HepG2 (cell line): ENCODE data around the gene ST3GAL2. TPM values are rescaled to one million over a fixed set of nuclear protein-coding genes. Genes with fewer than 3 reads are reported as not detected.
A peak's percentile ranks its signal among the peaks of the same experiment; 100 is the strongest.

Source experiments
- ARID5B ChIP-seq: IDR thresholded peaks from 2 replicates; pipeline ENCODE4 v1.4.0; 2020; ENCODE audit warnings: mild to moderate bottlenecking, missing genetic modification reagents
- ARNTL ChIP-seq: sonication (generic); formaldehyde crosslinking; IDR thresholded peaks from 2 replicates; pipeline ENCODE4 v1.4.0; 2020; ENCODE audit warnings: mild to moderate bottlenecking, missing genetic modification reagents
- CBX5 ChIP-seq: sonication (generic); formaldehyde crosslinking; IDR thresholded peaks from 2 replicates; pipeline ENCODE4 v1.4.0; 2020; ENCODE audit warnings: missing genetic modification reagents, borderline replicate concordance
- CCAR2 ChIP-seq: fragments of 200-400 bp; formaldehyde crosslinking; optimal IDR thresholded peaks from 2 replicates; pipeline ENCODE3; 2018; ENCODE audit warnings: low read depth, mild to moderate bottlenecking, low read length, moderate library complexity
- CENPT ChIP-seq: sonication (generic); formaldehyde crosslinking; IDR thresholded peaks from 2 replicates; pipeline ENCODE4 v1.8.0; 2022; ENCODE audit warnings: low read depth, mild to moderate bottlenecking, moderate library complexity, missing genetic modification reagents
- EEA1 ChIP-seq: sonication (generic); formaldehyde crosslinking; IDR thresholded peaks from 2 replicates; pipeline ENCODE4 v1.5.1; 2020; ENCODE audit warnings: mild to moderate bottlenecking, missing genetic modification reagents, borderline replicate concordance
- KAT7 ChIP-seq: IDR thresholded peaks from 2 replicates; pipeline ENCODE4 v1.6.1; 2018; ENCODE audit warnings: borderline replicate concordance, missing compliant biosample characterization
- KLF6 ChIP-seq: IDR thresholded peaks from 2 replicates; pipeline ENCODE4 v1.8.0; 2016; ENCODE audit warnings: missing biosample characterization, missing genetic modification reagents
- MAFF ChIP-seq: IDR thresholded peaks from 2 replicates; pipeline ENCODE4 v1.6.1; 2011; ENCODE audit warnings: low read depth, low read length, improper control_type of control experiment
- NR2C2 ChIP-seq: sonication (generic); formaldehyde crosslinking; IDR thresholded peaks from 2 replicates; pipeline ENCODE4 v1.4.0; 2020; ENCODE audit warnings: missing genetic modification reagents, mild to moderate bottlenecking, moderate library complexity, borderline replicate concordance
- NR2F2 ChIP-seq: IDR thresholded peaks from 2 replicates; pipeline ENCODE4 v1.6.1; 2012; ENCODE audit warnings: low read depth, inconsistent platforms, borderline replicate concordance
- PITX1 ChIP-seq: sonication (generic); formaldehyde crosslinking; IDR thresholded peaks from 2 replicates; pipeline ENCODE4 v1.5.1; 2020; ENCODE audit warnings: mild to moderate bottlenecking, missing genetic modification reagents
- PLSCR1 ChIP-seq: sonication (generic); formaldehyde crosslinking; IDR thresholded peaks from 2 replicates; pipeline ENCODE4 v1.5.0; 2020; ENCODE audit warnings: missing genetic modification reagents, mild to moderate bottlenecking, borderline replicate concordance
- PTBP1 ChIP-seq: fragments of 200-400 bp; formaldehyde crosslinking; IDR thresholded peaks from 2 replicates; pipeline ENCODE4 v1.6.1; 2018; ENCODE audit warnings: low read length, low read depth; ENCODE audit not compliant: poor library complexity, severe bottlenecking
- RAD21 ChIP-seq: fragments of 450-650 bp; formaldehyde crosslinking; IDR thresholded peaks from 2 replicates; pipeline ENCODE4 v1.5.0; 2020; ENCODE audit warnings: mild to moderate bottlenecking
- TARDBP ChIP-seq: sonication (generic); formaldehyde crosslinking; IDR thresholded peaks from 2 replicates; pipeline ENCODE4 v1.8.0; 2022; ENCODE audit warnings: mild to moderate bottlenecking, missing genetic modification reagents
- ZNF432 ChIP-seq: sonication (generic); formaldehyde crosslinking; IDR thresholded peaks from 2 replicates; pipeline ENCODE4 v1.5.0; 2020; ENCODE audit warnings: missing genetic modification reagents, mild to moderate bottlenecking, borderline replicate concordance
- ZNF451 ChIP-seq: sonication (generic); formaldehyde crosslinking; IDR thresholded peaks from 2 replicates; pipeline ENCODE4 v1.5.0; 2020; ENCODE audit warnings: mild to moderate bottlenecking, missing genetic modification reagents
- ZNF598 ChIP-seq: sonication (generic); formaldehyde crosslinking; IDR thresholded peaks from 2 replicates; pipeline ENCODE4 v1.5.1; 2020; ENCODE audit warnings: mild to moderate bottlenecking, missing genetic modification reagents, borderline replicate concordance
- ZNF781 ChIP-seq: sonication (generic); formaldehyde crosslinking; IDR thresholded peaks from 2 replicates; pipeline ENCODE4 v1.5.1; 2020; ENCODE audit warnings: borderline replicate concordance, mild to moderate bottlenecking, missing genetic modification reagents; ENCODE audit errors: not compliant biosample characterization
- polyA plus RNA-seq, 8 experiments: library from polyadenylated mRNA; depleted of rRNA in 3 of 8; stranded (reverse) in 7 of 8; unstranded in 1 of 8; fragments of >200 nt; fragmentation: Illumina TruSeq in 4 of 8; extraction: Trizol in 4 of 8; gene quantifications; 2 replicates each; pipeline versions ENCODE4 v1.2.1 to v1.2.3, GENCODE V29; 2011 to 2016; ENCODE audit warnings: low read depth in 4 of 8, missing spikeins in 1 of 8, mixed read lengths in 1 of 8; ENCODE audit not compliant: insufficient read depth in 1 of 8
- total RNA-seq, 5 experiments: library from RNA; depleted of rRNA; stranded (reverse); fragments of >200 nt; fragmentation: Illumina TruSeq; extraction: Trizol; gene quantifications; 2 replicates each; pipeline ENCODE4 v1.2.3, GENCODE V29; 2016; ENCODE audit warnings: low read depth in 1 of 5
- TF ChIP-seq, protein P1 (sequence below): sonication (generic); formaldehyde crosslinking; IDR thresholded peaks from 2 replicates; pipeline ENCODE4 v1.8.1; 2023; ENCODE audit warnings: mild to moderate bottlenecking, missing genetic modification reagents
- TF ChIP-seq, protein P2 (sequence below): sonication (generic); IDR thresholded peaks from 2 replicates; pipeline ENCODE4 v1.6.1; 2016; ENCODE audit warnings: low read depth, borderline replicate concordance

ST3GAL2 gene
- total and polyA plus RNA-seq, 2 of the 13 experiments (the other 11 are each of a cell fraction or from before 2014, with no cell fraction given): 16.3 to 24.9 TPM

DNA sequence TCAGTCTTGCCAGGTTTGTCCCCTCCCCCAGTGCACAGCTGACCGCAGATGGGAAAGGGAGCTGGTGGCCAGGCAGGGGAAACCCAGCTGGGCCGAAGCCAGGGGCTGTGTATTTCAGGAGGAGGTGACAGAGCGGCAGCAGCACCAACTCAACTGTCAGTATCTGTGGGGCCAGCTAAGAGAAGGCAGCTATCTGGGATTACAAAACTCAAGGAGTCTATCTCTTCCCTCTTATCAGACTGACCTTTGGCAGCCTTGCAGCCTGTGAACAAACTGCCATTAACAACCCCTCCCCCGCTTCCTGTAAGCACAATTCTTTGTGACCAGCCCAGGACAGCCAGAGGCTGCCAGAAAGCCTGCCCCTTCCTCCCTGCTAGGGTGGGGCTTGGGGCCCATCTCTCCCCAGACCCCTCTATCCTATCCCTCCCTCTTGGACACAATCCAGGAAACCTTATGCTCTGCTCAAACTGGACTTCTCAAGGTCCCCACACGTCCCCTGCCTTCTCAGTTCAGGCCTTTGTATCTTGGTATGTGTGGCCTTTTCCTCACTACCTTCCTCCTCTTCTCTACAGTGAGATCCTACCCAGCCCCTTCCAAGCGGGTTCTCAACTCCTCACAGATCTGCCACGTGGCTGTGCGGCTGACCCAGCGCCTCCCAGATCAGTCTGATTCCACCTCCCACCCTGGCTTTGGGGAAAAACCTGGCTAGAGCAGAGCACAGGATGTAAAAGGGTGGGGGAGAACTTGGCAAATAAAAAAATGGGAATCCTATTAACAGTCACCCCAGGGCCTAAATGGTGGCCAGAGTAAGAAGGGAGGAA, 10.5 kb downstream of the ST3GAL2 start (continued):
- TF ChIP-seq, protein P1, sequence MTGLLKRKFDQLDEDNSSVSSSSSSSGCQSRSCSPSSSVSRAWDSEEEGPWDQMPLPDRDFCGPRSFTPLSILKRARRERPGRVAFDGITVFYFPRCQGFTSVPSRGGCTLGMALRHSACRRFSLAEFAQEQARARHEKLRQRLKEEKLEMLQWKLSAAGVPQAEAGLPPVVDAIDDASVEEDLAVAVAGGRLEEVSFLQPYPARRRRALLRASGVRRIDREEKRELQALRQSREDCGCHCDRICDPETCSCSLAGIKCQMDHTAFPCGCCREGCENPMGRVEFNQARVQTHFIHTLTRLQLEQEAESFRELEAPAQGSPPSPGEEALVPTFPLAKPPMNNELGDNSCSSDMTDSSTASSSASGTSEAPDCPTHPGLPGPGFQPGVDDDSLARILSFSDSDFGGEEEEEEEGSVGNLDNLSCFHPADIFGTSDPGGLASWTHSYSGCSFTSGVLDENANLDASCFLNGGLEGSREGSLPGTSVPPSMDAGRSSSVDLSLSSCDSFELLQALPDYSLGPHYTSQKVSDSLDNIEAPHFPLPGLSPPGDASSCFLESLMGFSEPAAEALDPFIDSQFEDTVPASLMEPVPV (CRISPR knock-in tag): peak; percentile 97
- no peak for TF ChIP-seq ZNF432 (CRISPR knock-in tag)
- no peak for TF ChIP-seq EEA1 (CRISPR knock-in tag)
- TF ChIP-seq ZNF598 (CRISPR knock-in tag): peak; percentile 59; the same call in 1 of the 2 replicates
- peak; percentile 88 for TF ChIP-seq NR2C2 (CRISPR knock-in tag)
- peak; percentile 79 for TF ChIP-seq KLF6 (CRISPR knock-in tag)
- TF ChIP-seq CBX5 (CRISPR knock-in tag): peak; percentile 95
- peak; percentile 87 for TF ChIP-seq NR2F2
- peak; percentile 92 for TF ChIP-seq PITX1 (CRISPR knock-in tag)
- no peak for TF ChIP-seq PTBP1
- peak; percentile 95 for TF ChIP-seq ARNTL (CRISPR knock-in tag)
- peak; percentile 99 for TF ChIP-seq TARDBP
- TF ChIP-seq RAD21 (CRISPR knock-in tag): peak; percentile 68
- TF ChIP-seq MAFF: no peak; the same call in 1 of the 2 replicates
- peak; percentile 83; the same call in 1 of the 2 replicates for TF ChIP-seq KAT7 (CRISPR knock-in tag)
- TF ChIP-seq CENPT: no peak
- TF ChIP-seq CCAR2: no peak
- no peak for TF ChIP-seq PLSCR1 (CRISPR knock-in tag)
- peak; percentile 80 for TF ChIP-seq ZNF451 (CRISPR knock-in tag)
- no peak for TF ChIP-seq ZNF781 (CRISPR knock-in tag)
- TF ChIP-seq ARID5B (CRISPR knock-in tag): peak; percentile 97
- TF ChIP-seq, protein P2, sequence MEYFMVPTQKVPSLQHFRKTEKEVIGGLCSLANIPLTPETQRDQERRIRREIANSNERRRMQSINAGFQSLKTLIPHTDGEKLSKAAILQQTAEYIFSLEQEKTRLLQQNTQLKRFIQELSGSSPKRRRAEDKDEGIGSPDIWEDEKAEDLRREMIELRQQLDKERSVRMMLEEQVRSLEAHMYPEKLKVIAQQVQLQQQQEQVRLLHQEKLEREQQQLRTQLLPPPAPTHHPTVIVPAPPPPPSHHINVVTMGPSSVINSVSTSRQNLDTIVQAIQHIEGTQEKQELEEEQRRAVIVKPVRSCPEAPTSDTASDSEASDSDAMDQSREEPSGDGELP: peak; percentile 100
